Parathyroid adenoma (tissue), 2 donors: ENCODE data around the gene RETREG1.
A peak's percentile ranks its signal among the peaks of the same experiment; 100 is the strongest.

Source experiments
- H2AFZ ChIP-seq: fragments of 300-600 bp; sonication (generic); one replicate; pipeline ENCODE4 v1.7.0; 2017; ENCODE audit warnings: antibody characterized with exemption, mild to moderate bottlenecking
- H3K27ac ChIP-seq: fragments of 300-600 bp; sonication (generic); one replicate; pipeline ENCODE4 v1.7.0; 2017
- H3K27me3 ChIP-seq: fragments of 300-600 bp; sonication (generic); one replicate; pipeline ENCODE4 v1.7.0; 2017; ENCODE audit warnings: low read length; ENCODE audit not compliant: control insufficient read depth, insufficient read depth
- H3K36me3 ChIP-seq: fragments of 300-600 bp; sonication (generic); one replicate; pipeline ENCODE4 v1.7.0; 2017; ENCODE audit warnings: low read length; ENCODE audit not compliant: control insufficient read depth, insufficient read depth
- H3K4me1 ChIP-seq: fragments of 300-600 bp; sonication (generic); one replicate; pipeline ENCODE4 v1.7.0; 2017; ENCODE audit warnings: control low read depth
- H3K4me2 ChIP-seq: fragments of 300-600 bp; sonication (generic); one replicate; pipeline ENCODE4 v1.7.0; 2017; ENCODE audit warnings: low read length
- H3K4me3 ChIP-seq: fragments of 300-600 bp; sonication (generic); one replicate; pipeline ENCODE4 v1.7.0; 2017; ENCODE audit warnings: low read depth, low read length
- H3K79me2 ChIP-seq: fragments of 300-600 bp; sonication (generic); one replicate; pipeline ENCODE4 v1.7.0; 2017; ENCODE audit warnings: control low read depth
- H3K9ac ChIP-seq: fragments of 300-600 bp; sonication (generic); one replicate; pipeline ENCODE4 v1.7.0; 2017; ENCODE audit warnings: mild to moderate bottlenecking
- H3K9me3 ChIP-seq: fragments of 300-600 bp; sonication (generic); one replicate; pipeline ENCODE4 v1.7.0; 2017; ENCODE audit warnings: low read length; ENCODE audit not compliant: control insufficient read depth
- TF ChIP-seq, protein P1 (sequence below): fragments of 300-600 bp; sonication (generic); IDR thresholded peaks from one replicate; pipeline ENCODE4 v1.7.0; 2017; ENCODE audit warnings: antibody characterized with exemption, mild to moderate bottlenecking
- donor health status: primary hyperparathyroidism.

Gene RETREG1

DNA sequence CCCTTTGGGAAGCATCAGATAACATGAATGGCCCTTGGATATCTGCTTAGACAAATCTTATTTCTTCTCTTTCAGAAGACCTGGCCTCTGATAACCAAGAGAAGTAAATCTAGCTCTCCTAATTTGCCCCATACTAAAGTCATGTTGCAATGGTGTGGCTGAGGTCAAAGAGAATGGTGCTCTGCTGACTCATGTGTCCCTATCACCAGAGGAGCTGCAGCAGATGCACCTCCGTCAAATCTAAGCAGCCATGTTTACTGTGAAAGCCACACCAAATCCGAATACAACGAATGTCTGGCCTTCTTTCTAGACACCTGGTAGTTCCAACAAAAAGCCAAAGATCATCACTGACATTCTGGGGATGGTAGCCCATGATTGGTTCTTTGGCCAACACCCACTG is 23.2 kb downstream of the RETREG1 start:
- Histone ChIP-seq H3K4me2 (no peak overlapping the region), H3K36me3 (no peaks in the 10 kb centered on the region), H2AFZ (no peak overlapping the region), H3K9ac (no peak overlapping the region), H3K27me3 (no peaks in the 10 kb centered on the region), H3K79me2 (peaks cover 13% of the 10 kb centered on the region), H3K27ac (no peak overlapping the region), H3K9me3 (no peaks in the 10 kb centered on the region), H3K4me1 (peaks cover 25% of the 10 kb centered on the region), H3K4me3 (no peak overlapping the region)
- TF ChIP-seq, protein P1, sequence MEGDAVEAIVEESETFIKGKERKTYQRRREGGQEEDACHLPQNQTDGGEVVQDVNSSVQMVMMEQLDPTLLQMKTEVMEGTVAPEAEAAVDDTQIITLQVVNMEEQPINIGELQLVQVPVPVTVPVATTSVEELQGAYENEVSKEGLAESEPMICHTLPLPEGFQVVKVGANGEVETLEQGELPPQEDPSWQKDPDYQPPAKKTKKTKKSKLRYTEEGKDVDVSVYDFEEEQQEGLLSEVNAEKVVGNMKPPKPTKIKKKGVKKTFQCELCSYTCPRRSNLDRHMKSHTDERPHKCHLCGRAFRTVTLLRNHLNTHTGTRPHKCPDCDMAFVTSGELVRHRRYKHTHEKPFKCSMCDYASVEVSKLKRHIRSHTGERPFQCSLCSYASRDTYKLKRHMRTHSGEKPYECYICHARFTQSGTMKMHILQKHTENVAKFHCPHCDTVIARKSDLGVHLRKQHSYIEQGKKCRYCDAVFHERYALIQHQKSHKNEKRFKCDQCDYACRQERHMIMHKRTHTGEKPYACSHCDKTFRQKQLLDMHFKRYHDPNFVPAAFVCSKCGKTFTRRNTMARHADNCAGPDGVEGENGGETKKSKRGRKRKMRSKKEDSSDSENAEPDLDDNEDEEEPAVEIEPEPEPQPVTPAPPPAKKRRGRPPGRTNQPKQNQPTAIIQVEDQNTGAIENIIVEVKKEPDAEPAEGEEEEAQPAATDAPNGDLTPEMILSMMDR: no peak

DNA sequence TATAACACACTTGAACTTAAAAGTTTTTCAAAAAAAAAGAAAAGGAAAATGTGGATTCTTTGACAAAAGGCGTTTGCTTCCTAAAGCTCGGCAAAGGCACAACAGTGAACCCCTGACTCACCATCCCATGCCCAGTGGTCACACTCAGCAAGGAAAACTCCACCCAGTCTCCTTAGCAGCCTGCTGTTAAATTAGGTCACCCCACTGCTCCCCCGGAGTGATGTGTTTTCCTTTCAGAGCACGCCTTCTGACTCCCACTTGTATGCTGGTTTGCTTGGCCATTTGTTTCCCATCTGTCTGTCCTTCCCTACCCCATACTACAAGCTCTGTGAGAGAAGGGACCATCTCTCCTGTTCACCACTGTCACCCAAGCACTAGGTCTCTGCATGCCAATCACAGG is 23.8 kb downstream of the RETREG1 start:
- Histone ChIP-seq H3K9ac (no peak overlapping the region), H3K4me1 (peaks cover 30% of the 10 kb centered on the region)

DNA sequence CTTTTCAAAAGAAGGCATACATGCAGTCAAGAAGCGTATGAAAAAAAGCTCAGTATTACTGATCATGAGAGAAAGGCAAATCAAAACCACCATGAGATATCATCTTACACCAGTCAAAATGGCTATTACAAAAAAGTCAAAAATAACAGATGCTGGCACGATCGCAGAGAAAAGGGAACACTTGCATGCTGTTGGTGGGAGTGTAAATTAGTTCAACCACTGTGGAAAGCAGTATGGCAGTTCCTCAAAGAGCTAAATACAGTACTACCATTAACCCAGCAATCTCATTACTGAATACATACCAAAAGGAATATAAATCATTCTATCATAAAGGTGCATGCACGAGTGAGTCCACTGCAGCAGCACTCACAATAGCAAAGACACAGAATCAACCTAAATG is 24.5 kb downstream of the RETREG1 start:
- H3K4me1 ChIP-seq: peaks cover 30% of the 10 kb centered on the region
- peak overlapping the region; percentile 5 for H3K4me3 ChIP-seq
- TF ChIP-seq, protein P1: no peak
- peak overlapping the region; percentile 8 for H3K4me2 ChIP-seq
- H3K27ac ChIP-seq: no peak overlapping the region
- H2AFZ ChIP-seq: no peak overlapping the region
- no peak overlapping the region for H3K9ac ChIP-seq
- H3K36me3 ChIP-seq: no peaks in the 10 kb centered on the region
- peaks cover 13% of the 10 kb centered on the region for H3K79me2 ChIP-seq
- no peaks in the 10 kb centered on the region for H3K27me3 ChIP-seq
- H3K9me3 ChIP-seq: no peaks in the 10 kb centered on the region

More for the DNA sequence above, 23.8 kb downstream of the RETREG1 start:
- Histone ChIP-seq H3K4me2 (no peak overlapping the region), H3K36me3 (no peaks in the 10 kb centered on the region), H3K4me3 (no peak overlapping the region), H3K27ac (no peak overlapping the region), H3K79me2 (peaks cover 13% of the 10 kb centered on the region), H2AFZ (no peak overlapping the region), H3K9me3 (no peaks in the 10 kb centered on the region), H3K27me3 (no peaks in the 10 kb centered on the region)
- TF ChIP-seq, protein P1: no peak

DNA sequence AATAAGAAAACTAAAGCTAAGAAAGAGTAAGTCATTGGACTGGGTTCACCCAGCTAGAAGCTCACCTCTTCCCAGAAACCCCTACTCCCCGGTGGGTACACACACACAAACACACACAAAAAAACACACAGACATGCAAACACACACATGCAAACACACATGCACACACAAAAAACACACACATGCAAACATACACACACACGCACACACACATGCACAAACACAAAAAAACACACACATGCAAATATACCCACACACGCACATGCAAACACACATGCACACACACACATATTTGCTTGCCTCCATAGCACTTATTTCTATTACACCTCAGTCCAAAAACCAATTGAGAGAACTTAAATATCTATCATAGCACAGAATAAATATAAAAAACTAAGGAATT is 26.1 kb downstream of the RETREG1 start:
- Histone ChIP-seq H3K4me1 (peaks cover 30% of the 10 kb centered on the region), H3K9ac (no peak overlapping the region), H3K36me3 (no peaks in the 10 kb centered on the region), H3K4me3 (no peak overlapping the region), H3K79me2 (peaks cover 13% of the 10 kb centered on the region), H3K27me3 (no peaks in the 10 kb centered on the region), H2AFZ (no peak overlapping the region), H3K4me2 (no peak overlapping the region), H3K27ac (no peak overlapping the region), H3K9me3 (no peaks in the 10 kb centered on the region)
- TF ChIP-seq, protein P1: no peak

DNA sequence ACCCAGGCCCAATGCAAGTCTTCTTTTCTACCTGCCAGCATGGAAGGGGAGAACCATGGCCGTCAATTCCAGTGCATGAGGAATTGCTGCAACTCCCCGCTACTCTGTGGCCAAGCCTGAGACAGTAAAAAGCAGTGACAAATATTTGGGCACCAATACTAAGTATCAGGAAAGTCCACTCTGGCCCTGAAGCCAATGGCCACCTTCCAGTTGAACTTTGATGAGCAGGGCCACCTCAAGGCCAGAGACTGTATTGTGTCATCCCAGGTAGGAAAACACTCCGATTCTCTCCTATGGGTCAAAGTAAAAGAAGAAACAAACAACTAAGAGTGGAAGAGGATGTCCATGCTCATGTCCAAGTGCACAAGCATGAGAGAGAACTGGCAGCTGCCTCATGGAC is 27.1 kb downstream of the RETREG1 start:
- H3K27ac ChIP-seq: no peak overlapping the region
- H3K27me3 ChIP-seq: no peaks in the 10 kb centered on the region
- no peak overlapping the region for H3K4me2 ChIP-seq
- H3K9me3 ChIP-seq: no peaks in the 10 kb centered on the region
- H3K4me1 ChIP-seq: peaks cover 34% of the 10 kb centered on the region
- TF ChIP-seq, protein P1: no peak
- H3K9ac ChIP-seq: no peak overlapping the region
- H3K36me3 ChIP-seq: no peaks in the 10 kb centered on the region
- H3K79me2 ChIP-seq: peaks cover 13% of the 10 kb centered on the region
- no peak overlapping the region for H3K4me3 ChIP-seq
- H2AFZ ChIP-seq: no peak overlapping the region
